ENCODE results near the gene ZNF678.

Gene ZNF678

DNA sequence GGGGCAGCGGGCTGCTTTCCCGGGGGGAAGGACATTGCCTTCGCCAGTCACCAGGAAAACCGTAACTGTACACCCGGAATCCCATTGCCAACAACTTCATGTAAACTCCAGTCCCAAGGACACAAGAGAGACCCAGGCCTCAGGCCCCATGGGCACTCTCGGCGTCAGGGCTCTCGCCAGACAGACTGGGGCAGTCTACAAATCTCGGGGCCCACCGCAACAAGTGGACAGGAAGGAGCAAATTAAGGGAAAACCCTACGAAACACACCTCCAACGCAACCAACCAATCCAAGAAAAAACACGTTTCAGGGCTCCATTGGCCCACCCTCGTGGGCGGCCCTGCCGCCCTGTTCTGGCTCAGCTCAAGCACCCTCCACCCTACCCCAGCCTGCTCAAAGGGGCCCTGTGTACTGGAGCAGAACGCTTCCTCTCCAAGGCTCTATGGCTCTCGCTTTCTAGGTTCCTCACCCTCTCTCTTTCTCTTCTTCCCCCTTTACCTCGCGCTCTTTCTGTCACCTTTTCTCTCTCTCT lies 4.6 kb upstream of the ZNF678 start:
- intact Hi-C loops (cut with DNase I; ENCODE audit: low total_unique reads) = loop anchor here (5.0 kb wide), 1 partner anchor 174 kb away; no protein-coding TSS in a partner anchor
- H3K4me1 ChIP-seq = peaks cover 0 to 12% (median 6%) of the 10 kb centered on the region in 4 donors
- H3K27ac ChIP-seq = no peak overlapping the region
- DNase-seq = no peak
- H3K36me3 ChIP-seq = no peaks in the 10 kb centered on the region
- no peak overlapping the region for H3K4me3 ChIP-seq
- TF ChIP-seq, protein P1, sequence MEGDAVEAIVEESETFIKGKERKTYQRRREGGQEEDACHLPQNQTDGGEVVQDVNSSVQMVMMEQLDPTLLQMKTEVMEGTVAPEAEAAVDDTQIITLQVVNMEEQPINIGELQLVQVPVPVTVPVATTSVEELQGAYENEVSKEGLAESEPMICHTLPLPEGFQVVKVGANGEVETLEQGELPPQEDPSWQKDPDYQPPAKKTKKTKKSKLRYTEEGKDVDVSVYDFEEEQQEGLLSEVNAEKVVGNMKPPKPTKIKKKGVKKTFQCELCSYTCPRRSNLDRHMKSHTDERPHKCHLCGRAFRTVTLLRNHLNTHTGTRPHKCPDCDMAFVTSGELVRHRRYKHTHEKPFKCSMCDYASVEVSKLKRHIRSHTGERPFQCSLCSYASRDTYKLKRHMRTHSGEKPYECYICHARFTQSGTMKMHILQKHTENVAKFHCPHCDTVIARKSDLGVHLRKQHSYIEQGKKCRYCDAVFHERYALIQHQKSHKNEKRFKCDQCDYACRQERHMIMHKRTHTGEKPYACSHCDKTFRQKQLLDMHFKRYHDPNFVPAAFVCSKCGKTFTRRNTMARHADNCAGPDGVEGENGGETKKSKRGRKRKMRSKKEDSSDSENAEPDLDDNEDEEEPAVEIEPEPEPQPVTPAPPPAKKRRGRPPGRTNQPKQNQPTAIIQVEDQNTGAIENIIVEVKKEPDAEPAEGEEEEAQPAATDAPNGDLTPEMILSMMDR (IDR thresholded peaks at IDR 0.05) = no peak
- peaks cover 0 to 8% (median 6%) of the 10 kb centered on the region in 3 donors for H3K9me3 ChIP-seq
- H3K27me3 ChIP-seq = peaks cover 0 to 31% of the 10 kb centered on the region in 2 donors

DNA sequence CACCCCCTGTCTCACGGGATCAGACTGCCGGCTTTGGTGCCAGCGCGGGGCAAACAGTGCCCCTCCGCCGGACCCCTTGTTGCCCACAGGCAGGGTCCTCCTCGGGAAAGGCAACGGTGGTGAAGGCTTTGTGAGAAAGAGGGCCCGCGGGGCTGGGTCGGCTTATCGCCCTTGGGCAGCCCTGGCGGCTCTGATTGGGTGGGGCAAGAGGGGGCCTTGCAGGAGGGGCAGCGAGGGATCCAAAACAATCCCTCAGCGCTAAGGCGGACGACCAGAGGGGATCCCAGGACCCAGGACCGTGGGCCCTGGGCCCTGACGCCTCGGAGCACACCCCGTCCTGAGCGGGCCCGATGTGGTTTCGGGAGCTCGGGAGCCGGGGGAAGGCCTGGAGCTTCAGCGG lies 3.9 kb upstream of the ZNF678 start:
- no peak for DNase-seq
- Histone ChIP-seq H3K36me3 (no peaks in the 10 kb centered on the region), H3K9me3 (peaks cover 0 to 3% (median 1%) of the 10 kb centered on the region in 3 donors), H3K4me3 (no peak overlapping the region), H3K27me3 (peaks cover 0 to 31% of the 10 kb centered on the region in 2 donors), H3K4me1 (peaks cover 0 to 17% (median 8%) of the 10 kb centered on the region in 4 donors), H3K27ac (no peak overlapping the region)
- TF ChIP-seq, protein P1 (IDR thresholded peaks at IDR 0.05) = no peak
- intact Hi-C loops (cut with DNase I; ENCODE audit: low total_unique reads) = loop anchor here (5.0 kb wide), 1 partner anchor 173 kb away; no protein-coding TSS in a partner anchor

DNA sequence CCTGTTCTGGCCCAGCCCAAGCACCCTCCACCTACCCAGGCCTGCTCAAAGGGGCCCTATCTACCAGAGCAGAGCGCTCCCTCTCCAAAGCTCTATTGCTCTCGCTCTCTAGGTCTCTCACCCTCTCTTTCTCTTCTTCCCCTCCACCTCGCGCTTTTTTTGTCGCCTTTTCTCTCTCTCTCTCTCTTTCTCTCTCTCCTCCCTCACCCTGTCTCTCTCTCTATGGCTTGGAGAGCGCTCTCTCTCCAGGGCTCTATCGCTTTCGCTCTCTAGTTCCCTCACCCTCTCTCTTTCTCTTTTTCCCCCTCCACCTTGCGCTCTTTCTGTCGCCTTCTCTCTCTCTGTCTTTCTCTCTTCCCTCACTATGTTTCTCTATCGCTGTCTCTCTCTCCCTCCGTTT lies 3.4 kb upstream of the ZNF678 start:
- H3K4me3 ChIP-seq = no peak overlapping the region
- no peaks in the 10 kb centered on the region for H3K36me3 ChIP-seq
- H3K9me3 ChIP-seq = no peaks in the 10 kb centered on the region
- H3K27me3 ChIP-seq = peaks cover 0 to 31% of the 10 kb centered on the region in 2 donors
- TF ChIP-seq, protein P1 (IDR thresholded peaks at IDR 0.05) = no peak
- no peak for DNase-seq
- H3K27ac ChIP-seq = no peak overlapping the region
- intact Hi-C loops (cut with DNase I; ENCODE audit: low total_unique reads) = loop anchor here (5.0 kb wide), 1 partner anchor 172 kb away; no protein-coding TSS in a partner anchor
- peaks cover 0 to 21% (median 8%) of the 10 kb centered on the region in 4 donors for H3K4me1 ChIP-seq

DNA sequence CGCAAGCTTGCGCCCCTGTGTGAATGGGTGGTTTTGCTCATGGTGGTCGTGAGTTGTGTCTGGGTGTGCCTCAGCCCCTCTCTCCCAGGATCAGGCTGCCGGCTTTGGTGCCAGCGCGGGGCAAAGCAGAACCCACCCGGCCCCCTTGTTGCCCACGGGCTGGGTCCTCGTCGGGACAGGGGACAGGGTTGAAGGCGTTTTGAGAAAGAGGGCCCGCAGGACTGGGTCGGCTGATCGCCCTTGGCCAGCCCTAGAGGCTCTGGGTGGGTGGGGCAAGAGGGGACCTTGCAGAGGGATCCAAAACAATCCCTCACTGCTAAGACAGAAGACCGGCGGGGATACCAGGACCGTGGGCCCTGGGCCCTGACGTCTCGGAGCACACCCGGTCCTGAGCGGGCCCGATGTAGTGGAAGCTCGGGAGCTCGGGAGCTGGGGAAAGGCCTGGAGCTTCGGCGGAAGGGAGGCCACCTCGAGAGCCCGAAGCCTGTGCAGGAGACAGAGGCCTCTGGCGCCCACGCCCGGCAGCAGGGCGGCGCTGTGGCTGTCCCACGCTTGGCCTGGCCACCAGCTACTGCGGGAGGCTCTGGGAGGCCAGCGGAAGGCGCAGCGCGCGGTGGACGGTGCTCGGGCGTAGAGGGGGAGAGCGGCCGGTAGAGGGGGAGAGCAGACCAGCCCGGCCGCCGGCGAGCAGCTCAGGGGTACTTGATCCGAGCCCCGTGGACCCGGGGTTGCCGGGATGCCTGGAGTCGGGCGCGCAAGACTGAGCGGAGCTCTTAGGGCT lies 2.8 kb upstream of the ZNF678 start:
- TF ChIP-seq, protein P1 (IDR thresholded peaks at IDR 0.05) = no peak
- H3K27me3 ChIP-seq = peaks cover 0 to 31% of the 10 kb centered on the region in 2 donors
- intact Hi-C loops (cut with DNase I; ENCODE audit: low total_unique reads) = no loop called here
- no peaks in the 10 kb centered on the region for H3K36me3 ChIP-seq
- H3K4me3 ChIP-seq = peak overlapping the region; percentile 36 to 42
- peaks cover 0 to 21% (median 8%) of the 10 kb centered on the region in 4 donors for H3K4me1 ChIP-seq
- H3K27ac ChIP-seq = peak overlapping the region in 1 of 2 donors; percentile 36
- no peaks in the 10 kb centered on the region for H3K9me3 ChIP-seq
- DNase-seq = no peak

DNA sequence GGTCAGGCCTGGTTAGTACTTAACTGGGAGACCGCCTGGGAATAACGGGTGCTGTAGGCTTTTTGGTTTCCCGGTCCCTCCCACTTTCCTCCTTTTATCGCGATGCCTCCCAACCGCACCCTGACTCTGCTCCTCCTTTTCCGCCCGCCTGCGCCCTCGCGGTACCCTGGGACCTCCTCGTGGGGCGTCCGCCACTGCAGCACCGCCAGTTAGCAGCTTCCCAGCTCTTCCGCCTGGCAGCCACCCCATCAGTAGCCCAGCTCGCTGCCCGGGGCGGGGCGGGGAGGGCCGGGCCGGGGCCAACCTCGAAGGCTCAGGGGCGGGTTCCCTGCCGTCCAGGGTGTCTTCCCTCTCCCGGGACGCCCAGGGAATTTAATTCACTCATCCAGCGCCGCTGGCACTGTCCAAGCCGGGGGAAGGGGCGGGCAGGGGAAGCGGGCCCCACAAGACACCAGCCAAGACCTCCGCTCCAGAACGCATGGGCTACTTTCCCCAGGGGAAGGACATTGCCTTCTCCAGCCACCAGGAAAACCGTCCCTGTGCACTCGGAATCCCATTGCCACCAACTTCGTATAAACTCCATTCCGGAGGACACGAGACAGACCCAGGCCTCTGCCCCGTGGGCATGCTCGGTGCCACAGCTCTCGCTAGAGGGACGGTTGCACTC lies 2.0 kb upstream of the ZNF678 start:
- H3K27me3 ChIP-seq = peaks cover 0 to 31% of the 10 kb centered on the region in 2 donors
- H3K9me3 ChIP-seq = no peaks in the 10 kb centered on the region
- no peak overlapping the region for H3K27ac ChIP-seq
- DNase-seq = no peak
- peak overlapping the region; percentile 36 to 42 for H3K4me3 ChIP-seq
- H3K36me3 ChIP-seq = no peaks in the 10 kb centered on the region
- peaks cover 0 to 21% (median 8%) of the 10 kb centered on the region in 4 donors for H3K4me1 ChIP-seq
- TF ChIP-seq, protein P1 (IDR thresholded peaks at IDR 0.05) = no peak
- intact Hi-C loops (cut with DNase I; ENCODE audit: low total_unique reads) = no loop called here

Data from tibial artery (tissue), 4 donors.